GM21825 (cell line): Measurements from ENCODE around the gene KLHL36.
"Not testable (repeated sequence)": the region's sequence is repeated elsewhere in the genome, so short reads cannot be mapped to it uniquely, and the experiment has no call there.

Experiments used
- ATAC-seq: cut with Tn5 transposase; IDR thresholded peaks from one replicate; pipeline ENCODE4 v1.9.1; 2021; ENCODE audit warnings: mild to moderate bottlenecking, moderate library complexity; ENCODE audit not compliant: unreplicated experiment

The KLHL36 gene

DNA sequence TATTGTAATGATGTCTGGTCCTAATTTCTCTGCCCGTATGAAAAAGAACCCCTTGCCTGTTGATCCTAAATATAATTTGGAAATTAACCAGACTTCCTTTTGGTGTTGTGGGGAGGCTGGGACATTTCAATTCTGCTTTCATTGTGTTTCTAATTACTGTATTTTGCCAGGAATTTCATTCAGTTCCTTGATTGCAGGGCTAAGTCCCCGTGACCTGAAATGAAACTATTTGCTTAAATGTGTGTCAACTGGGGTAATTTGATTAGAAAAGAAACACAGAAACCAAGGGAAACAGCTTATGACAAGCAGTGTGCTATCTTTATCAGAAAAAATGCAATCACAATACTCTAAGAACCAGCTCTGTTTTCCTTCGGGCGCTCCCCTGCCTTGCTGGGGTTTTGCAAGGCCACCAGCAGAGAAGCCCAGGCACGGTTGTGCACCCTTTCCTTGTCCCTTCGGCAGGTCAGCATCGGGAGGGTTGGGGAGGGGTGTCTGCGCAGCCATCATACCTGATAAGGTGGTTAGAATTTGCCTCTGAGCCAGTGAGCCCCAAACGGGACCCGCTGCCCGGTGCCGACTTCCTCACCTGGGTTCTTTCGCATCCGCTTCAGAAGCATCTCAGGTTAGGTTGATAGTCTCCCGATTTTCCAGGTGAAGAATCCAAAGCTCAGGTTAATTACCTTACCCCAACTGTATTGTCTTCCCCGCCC is 19.4 kb downstream of the KLHL36 start:
- ATAC-seq: no peak

DNA sequence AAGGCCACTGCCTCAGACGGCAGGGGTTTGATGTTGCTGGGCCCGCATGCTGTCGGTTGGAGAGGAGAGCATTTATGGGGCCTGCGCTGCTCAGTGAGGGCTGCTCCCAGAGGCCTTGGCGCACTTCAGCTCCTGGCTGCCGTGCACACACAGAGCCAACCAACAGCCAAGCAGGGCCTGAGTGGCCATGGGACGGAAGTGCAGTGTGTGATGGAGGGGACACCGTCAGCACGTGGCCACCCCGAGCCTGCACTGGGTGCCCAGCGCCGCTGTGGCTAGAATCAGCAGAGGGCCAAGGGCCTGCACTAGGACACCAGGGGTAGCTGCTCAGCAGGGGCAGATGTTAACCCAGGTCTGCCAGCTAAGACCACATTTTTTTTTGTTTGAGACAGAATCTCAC is 21.8 kb downstream of the KLHL36 start:
- no peak for ATAC-seq

DNA sequence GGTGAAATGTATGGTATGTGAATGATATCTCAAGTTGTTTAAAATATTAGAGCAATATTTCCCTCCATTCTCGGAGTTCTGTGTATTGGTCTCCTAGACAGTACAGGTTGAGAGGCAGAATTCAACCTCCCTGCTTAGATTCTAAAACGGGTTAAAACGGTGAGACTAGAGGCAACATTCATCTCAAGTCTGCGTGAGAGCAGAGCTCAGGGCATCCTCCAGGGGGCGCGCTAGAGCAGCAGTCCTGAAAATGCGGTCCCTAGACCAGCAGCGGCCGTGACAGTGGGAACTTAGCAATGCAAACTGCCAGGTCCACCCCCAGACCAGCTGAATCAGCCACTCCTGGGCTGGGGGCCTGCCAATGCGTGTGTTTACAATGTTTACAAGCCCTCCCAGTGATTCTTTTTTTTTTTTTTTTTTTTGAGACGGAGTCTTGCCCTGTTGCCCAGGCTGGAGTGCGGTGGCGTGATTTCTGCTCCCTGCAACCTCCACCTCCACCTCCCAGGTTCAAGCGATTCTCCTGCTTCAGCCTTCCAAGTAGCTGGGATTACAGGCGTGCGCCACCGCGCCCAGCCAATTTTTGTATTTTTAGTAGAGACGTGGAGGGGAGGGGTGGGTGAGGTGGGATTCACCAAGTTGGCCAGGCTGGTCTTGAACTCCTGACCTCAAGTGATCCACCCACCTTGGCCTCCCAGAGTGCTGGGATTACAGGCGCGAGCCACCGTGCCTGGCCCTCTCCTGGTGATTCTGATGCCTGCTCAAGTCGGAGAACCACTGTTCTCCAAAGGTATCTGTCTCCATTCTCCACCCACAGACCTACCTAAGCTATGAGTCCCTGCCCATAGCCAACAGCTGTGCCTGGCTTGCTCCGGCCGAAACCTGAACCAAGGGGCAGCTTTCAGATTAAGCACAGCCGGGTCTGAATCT is 24.2 kb downstream of the KLHL36 start:
- peak; percentile 67 for ATAC-seq

DNA sequence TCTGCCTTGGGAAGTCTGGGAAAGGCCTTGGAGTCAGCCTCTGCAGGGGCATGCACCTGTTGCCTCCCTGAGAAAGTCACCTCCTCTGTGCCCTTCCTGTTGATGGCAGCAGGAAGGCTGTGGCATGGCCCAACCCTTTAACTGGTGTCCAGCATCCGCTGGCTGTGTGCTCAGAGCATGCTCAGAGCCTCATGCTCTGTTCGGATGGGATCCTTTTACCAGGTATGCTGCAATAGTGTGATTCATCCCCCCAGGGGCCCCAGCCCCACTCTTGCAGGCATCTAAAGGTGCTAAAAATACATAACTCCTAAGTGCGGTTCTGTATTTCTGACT is 24.9 kb downstream of the KLHL36 start:
- ATAC-seq: no peak

DNA sequence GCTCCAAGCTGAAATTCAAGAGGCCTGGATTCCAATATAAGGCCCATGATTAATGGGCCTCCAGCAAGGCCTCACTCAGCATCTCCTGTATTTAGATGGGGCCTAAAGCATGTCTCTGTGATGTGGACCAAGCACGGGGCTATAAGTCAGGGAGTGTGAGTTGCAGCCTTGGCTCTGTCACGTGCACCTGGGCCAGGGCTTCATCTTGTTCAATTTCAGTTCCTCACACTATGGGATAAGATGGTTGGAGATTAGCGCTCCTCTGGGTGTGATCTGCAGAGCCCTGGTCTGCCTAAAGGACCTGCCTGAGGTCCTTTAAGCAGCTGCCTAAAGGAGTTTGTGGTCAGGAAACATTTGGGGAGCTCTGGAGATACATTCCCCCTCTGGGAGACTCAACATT is 25.2 kb downstream of the KLHL36 start:
- no peak for ATAC-seq

DNA sequence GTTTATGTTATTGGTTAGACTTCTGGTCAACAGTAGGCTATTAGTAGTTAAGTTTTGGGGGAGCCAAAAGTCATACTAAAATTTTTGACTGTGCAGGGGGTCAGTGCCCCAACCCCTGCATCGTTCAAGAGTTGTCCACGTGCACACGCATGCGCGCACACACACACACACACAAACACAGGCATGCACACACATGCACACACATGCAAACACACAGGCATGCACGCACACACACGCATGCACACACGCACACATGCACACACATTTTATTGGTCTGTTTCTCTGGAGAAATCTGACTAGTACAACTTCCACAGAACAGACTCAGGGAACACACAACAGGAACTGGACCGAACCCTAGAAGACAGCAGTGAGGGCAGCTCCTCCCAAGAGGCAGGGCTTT is 27.1 kb downstream of the KLHL36 start:
- no peak for ATAC-seq

DNA sequence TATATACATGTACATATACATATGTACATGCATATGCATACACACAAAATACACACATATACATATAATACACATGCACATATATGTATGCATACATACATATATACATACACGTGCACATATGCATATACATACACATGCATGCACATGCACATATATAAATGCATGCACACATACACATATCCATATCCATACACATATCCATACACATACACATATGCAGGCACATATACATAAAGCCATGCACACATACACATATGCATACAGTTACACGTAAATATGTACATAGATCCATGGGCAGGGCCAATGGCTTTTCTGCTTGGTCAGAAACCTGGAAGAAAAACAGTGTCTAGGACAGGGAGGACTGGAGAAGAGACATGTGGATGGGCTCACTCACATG is 27.6 kb downstream of the KLHL36 start:
- no peak for ATAC-seq

DNA sequence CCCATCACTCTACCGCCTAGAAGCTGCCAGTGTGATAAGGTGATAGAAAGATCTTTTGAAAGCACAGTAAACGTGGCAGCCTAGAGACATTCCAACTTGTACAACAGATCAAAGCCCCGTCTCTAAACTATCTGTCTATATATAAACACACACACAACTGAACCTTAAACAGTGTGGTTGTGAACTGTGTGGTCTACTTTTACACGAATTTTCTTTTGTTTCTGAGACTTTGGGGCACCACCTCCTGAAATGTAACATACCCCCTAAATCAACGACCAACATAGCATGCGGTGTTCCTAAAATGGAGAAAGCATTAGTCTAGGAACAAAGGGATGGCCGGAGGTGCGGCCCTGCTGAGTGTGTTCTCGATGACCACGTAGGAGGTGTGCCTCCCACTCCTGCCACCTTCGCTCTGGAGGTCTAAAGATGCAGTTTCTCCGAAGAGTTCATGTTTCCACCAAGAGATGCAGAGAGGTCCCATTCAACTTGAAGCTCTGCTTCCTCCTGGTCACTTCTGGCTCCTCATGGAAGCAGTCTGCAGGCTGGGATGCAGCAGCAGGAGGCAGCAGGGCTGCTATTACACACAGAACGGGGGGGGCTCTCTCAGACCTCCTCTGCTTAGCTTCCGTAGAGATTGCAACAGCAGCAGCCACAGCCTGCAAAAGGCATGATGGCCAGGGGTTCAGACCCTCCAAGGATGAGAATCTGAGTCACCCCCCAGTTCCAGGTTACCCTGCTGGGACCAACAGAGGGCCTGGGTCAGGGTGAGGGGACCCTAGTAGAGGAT is 28.9 kb downstream of the KLHL36 start:
- no peak for ATAC-seq

DNA sequence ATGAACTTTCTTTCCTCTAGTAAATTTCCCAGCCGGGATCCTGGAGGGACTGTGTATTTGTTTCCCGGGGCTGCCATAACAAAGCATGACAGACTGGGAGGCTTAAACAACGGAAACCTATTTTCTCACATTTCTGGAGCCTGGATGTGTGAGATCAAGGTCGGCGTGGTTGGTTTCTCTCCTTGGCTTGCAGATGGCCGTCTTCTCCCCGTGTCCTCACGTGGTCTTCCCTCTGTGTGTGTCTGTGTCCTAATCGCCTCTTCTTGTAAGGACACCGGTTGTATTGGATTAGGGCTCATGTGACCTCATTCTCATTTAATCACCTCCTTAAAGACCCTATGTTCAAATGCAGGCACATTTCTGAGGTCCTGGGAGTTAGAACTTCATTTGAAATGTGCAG is 29.5 kb downstream of the KLHL36 start:
- no peak for ATAC-seq

DNA sequence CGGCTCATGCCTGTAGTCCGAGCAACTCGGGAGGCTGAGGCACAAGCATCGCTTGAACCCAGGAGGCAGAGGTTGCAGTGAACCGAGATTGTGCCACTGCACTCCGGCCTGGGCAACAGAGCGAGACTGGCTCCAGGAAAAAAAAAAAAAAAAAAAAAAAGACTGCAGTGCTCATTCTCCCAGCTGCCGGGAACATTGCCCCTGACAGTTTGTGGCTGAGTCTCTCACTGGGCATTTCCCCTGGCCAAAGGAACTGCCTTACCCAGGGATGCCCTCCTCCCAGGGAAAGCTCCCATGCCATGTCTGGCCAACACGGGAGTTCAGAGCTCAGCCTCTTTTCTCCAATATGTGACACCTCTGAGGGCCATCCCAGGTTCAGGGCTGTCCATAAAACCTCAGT is 30.2 kb downstream of the KLHL36 start:
- no peak for ATAC-seq

DNA sequence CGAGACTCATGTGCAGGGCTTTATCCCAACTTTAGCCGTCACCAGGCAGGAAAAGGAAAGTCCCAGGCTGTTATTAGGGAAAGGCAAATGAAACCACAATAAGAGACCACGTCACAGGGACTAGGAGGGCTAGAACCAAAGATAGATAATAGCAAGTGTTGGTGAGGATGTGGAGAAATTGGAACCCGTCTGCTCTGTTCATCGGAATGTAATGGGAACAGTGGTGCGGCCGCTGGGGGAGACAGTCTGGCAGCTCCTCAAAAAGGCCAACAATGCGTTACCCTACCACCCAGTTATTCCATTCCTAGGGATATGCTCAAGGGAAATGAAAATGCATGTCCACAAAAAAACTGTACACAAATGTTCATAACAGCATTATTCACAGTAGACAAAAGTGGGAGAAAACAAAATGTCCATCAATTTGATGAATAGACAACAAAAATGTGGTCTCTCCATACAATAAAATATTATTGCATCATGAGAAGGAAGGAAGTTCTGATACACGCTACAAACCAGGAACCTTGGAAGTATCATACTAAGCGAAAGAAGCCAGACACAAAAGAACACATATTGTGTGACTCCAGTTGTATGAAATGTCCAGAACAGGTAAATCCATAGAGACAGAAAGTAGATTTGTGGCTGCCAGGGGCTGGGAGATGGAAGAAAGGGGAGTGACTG is 32.0 kb downstream of the KLHL36 start:
- no peak for ATAC-seq

DNA sequence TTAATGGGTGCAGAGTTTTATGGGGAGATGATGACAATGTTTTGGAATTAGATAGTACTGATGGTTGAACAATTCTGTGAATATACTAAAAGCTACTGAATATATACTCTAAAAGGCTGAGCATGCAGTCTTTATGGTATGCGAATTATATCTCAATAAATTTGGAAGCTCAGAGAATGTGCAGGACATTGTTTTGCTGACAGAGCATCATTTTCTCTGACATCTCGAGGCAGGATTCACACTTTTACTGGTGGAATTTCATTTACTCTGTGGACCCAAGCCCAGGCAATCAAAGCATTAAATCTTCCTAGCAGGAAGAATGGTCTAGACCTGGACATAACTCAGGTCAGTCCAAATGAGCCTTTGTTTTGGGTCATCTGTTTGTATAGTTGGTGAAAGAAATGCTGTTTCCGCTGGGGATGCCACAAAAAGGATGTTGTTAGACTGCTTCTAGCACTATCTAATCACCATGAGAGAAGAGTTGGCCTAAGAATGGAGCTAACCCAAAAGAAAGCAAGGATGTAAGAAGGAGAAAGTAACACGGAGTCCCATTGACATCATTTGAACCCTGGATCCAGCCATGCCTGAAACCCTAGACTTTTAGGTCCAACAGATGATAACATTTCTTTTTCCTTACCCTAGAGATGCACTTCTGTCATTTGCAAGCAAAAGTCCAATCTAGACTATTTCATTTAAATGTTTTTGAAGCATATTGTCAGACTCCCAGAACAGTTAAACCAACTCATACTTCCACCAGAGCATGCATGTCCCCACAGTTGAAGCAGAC is 32.7 kb downstream of the KLHL36 start:
- no peak for ATAC-seq

DNA sequence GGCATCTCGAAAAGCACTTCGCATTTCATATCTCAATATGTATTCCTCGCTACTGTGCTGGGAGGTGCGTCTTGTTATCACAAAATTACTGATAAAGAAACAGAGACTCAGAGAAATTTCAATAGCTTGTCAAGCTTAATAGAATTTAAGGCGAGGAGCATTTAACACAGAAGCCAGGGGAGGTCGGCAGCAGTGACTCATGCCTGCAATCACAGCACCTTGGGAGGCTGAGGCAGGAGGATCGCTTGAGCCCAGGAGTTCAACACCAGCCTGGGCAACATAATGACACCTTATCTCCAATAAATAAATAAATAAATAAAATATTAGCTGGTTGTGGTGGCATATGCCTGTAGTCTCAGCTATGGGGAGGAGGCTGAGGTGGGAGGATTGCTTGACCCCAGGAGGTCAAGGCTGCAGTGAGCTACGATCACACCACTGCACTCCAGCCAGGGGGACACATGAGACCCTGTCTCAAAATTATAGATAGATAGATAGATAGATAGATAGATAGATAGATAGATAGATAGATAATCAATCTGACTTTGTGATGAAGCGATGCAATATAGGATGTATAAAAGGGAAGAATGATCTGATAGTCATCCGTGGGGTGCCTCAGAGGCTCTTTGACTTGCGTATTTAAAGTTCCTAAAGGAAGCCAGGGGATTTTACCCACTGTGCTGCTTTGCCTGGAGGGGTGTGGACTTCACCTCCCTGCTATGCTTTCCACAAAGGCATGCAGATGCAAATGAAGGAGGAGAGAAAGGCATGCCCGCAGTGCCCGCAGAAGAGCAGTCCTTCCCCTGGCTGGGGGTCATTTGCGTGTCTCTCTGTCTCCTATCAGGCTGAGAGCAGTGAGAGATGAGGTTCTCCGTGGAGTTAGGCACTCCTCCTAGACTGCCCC is 35.6 kb downstream of the KLHL36 start:
- ATAC-seq: no peak

DNA sequence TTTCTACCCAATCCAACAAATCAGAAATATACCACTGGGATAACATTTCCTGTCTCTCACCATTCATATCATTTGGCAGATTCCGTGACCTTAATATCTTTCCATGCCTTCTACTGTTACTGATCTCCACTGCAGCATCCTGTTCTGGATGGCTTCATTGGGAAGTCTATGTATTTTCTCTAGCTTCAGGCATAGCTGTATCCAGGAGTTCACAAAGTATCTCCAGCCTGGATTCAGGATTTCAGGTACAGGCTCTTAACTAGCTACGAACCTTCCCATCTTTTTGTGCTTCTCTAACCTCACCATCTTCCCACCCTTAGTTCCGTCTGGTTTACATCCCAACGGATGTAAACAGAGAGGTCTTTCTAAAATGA is 36.3 kb downstream of the KLHL36 start:
- no peak for ATAC-seq

DNA sequence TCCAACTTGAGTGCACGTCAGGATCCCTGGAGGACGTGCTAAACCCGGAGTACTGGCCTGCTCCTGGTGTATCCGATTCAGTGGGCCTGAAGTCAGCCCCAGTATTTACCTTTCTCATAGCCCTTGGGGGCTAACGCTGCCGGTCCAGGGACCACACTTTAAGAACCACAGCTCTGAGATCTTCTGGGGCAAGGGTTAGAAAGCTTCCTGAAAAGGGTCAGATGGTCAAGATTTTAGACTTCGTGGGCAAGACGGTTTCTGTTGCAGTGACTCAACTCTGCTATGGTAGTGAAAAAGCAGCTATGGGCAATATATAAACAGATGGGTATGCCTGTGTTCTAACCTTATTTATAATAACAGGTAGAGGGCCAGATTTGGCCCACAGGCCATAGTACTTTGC is 36.9 kb downstream of the KLHL36 start:
- ATAC-seq: no peak

DNA sequence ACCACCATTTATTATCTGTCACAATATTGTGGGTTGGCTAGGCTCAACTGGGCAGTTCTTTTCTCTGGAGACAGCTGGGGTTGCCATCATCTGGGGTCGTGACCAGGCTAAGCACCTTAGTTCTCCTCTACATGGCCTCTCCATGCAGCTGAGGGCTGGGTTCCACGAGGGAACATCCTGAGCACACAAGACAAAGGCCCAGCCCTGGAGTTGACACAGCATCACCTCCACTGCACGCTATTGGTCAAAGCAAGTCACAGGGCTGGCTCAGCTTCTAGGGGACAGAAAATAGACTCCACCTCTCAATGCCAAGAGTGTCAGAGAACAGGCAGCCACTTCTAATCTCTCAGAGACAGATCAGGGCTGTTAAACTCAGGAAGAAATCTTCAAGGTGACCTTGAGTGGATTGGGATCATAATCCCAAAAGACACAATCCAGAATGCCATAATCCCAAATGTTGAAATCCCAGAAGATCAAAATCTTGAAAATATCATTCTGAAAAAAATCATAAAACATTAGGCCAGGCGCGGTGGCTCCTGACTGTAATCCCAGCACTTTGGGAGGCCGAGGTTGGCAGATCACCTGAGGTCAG is 38.5 kb downstream of the KLHL36 start:
- ATAC-seq: no peak

DNA sequence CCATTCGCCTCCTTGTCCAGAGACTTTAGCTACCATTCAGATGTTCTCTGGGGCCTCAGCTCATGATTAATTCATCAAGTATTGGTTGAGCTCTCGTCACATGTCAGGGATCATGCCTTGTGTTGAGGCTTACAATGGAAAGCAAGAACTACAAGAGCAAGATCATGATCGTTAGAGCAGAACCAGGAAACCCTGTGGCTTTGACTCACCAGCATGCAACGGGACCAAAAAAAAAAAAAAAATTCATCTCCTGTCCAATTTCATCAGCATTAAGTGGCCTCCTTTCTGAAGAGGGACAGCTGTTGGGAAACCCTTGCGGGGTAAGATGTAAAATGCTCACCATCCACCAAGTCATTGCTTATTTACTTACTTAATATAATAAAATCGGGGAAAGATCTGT is 39.4 kb downstream of the KLHL36 start:
- ATAC-seq: peak; percentile 82

DNA sequence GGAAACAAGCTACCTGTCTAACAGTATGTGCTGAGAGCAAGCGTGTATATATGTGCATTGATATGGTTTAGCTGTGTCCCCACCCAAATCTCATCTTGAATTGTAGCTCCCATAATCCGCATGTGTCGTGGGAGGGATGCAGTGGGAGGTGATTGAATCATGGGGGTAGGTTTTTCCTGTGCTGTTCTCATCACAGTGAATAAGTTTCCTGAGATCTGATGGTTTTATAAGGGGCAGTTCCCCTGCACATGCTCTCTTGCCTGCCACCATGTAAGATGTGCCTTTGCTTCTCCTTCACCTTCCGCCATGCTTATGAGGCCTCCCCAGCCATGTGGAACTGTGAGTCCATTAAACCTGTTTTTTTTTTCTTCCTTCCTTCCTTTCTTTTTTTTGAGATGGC is 39.9 kb downstream of the KLHL36 start:
- not testable (repeated sequence) for ATAC-seq

DNA sequence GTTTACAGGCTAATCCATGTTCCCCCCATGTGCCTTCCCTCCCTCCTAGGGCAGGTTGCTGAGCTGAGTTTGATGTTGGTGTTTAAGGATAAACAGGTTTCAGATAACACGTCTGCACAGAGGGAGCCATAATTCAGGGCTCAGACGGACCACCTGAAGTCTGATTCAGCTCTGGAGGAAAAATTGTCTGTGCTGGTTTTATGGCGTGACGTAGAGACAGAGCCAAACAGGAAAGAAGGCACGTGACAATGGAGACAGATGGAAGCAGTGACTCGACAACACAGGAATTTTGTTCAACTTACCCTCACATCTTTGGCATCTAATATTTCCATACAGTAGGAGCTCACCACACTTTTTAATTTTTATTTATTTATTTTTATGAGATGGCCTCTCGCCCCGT is 40.8 kb downstream of the KLHL36 start:
- ATAC-seq: no peak
